ENCODE measurements around the gene ELP6. TPM values are rescaled to one million over a fixed set of nuclear protein-coding genes. Genes with fewer than 3 reads are reported as not detected.

The ELP6 gene
- total RNA-seq, 2 donors from 2014 or later: 43.8 to 56.8 TPM

GRCh38 chr3:47525617-47526016 is 12.1 kb upstream of the ELP6 start:
- Histone ChIP-seq H3K9ac (ENCODE audit: extremely low read depth, low read length, poor library complexity, severe bottlenecking) (no peak overlapping the region), H3K9me3 (ENCODE audit: control insufficient read depth, low read length) (no peaks in the 10 kb centered on the region), H3K36me3 (ENCODE audit: control insufficient read depth, insufficient read depth, low read length) (no peaks in the 10 kb centered on the region), H3K27ac (ENCODE audit: low read depth, low read length) (no peak overlapping the region), H3K4me1 (ENCODE audit: control insufficient read depth, insufficient read depth, low read length) (no peaks in the 10 kb centered on the region), H3K27me3 (ENCODE audit: control insufficient read depth, insufficient read depth, low read length, poor library complexity, severe bottlenecking) (no peaks in the 10 kb centered on the region), H3K4me3 (ENCODE audit: low read length) (no peak overlapping the region)
- no peaks in the 10 kb centered on the region for H3K36me3 Mint-ChIP-seq (ENCODE audit: low read depth)
- 97 to 100% methylated on average over 3 to 4 of the region's 4 CpGs for WGBS, 2 experiments (ENCODE audit: insufficient coverage in 1 of 2, insufficient read length in 1 of 2)
- no peak overlapping the region for H3K27ac Mint-ChIP-seq
- no peak for DNase-seq
- peaks cover 14% of the 10 kb centered on the region for H3K27me3 Mint-ChIP-seq (ENCODE audit: insufficient read depth)
- TF ChIP-seq CTCF (conservative IDR thresholded peaks at IDR 0.05): no peak
- no peak overlapping the region for H3K4me3 Mint-ChIP-seq
- no peaks in the 10 kb centered on the region for H3K9me3 Mint-ChIP-seq
- H3K4me1 Mint-ChIP-seq: peaks cover 9% of the 10 kb centered on the region

DNA sequence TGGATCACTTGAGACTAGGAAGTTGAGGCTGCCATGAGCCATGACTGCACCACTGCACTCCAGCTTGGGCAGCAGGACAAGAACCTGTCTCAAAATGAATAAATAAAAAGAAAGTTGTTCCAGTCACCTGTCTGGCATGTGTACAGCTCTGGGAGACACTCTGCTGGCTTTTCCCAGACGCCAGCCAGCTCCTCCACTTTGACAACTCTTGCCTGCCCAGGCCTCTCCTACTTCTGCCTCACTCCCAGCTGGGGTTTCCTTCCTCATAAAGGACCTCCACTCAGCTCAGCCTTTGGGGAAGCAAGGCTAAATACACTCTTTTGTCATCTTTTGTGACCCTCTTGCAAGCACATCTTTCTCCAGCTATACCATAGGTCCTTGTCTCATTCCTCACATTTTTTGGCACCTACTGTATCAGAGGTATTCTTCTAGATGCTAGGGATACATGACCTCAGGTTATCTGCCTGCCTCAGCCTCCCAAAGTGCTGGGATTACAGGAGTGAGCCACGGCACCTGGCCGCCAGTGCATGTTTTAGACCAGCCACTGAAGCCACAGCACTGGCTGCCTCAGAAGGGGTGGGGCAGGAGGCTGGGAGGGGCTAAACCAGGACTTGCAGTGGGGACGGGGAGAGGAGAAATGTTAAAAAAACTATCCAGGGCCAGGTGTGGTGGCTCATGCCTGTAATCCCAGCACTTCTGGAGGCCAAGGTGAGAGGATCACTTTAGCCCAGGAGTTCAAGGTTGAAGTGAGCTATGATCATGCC is 10.0 kb upstream of the ELP6 start:
- H3K4me1 Mint-ChIP-seq: peaks cover 9% of the 10 kb centered on the region
- no peak overlapping the region for H3K9ac ChIP-seq (ENCODE audit: extremely low read depth, low read length, poor library complexity, severe bottlenecking)
- 84 to 87% methylated on average over 3 to 4 of the region's 4 CpGs for WGBS, 2 experiments (ENCODE audit: insufficient coverage in 1 of 2, insufficient read length in 1 of 2)
- H3K27ac ChIP-seq (ENCODE audit: low read depth, low read length): no peak overlapping the region
- no peak overlapping the region for H3K4me3 ChIP-seq (ENCODE audit: low read length)
- no peak for DNase-seq
- no peaks in the 10 kb centered on the region for H3K27me3 ChIP-seq (ENCODE audit: control insufficient read depth, insufficient read depth, low read length, poor library complexity, severe bottlenecking)
- H3K9me3 ChIP-seq (ENCODE audit: control insufficient read depth, low read length): no peaks in the 10 kb centered on the region
- H3K4me3 Mint-ChIP-seq: no peak overlapping the region
- peaks cover 14% of the 10 kb centered on the region for H3K27me3 Mint-ChIP-seq (ENCODE audit: insufficient read depth)
- no peaks in the 10 kb centered on the region for H3K36me3 ChIP-seq (ENCODE audit: control insufficient read depth, insufficient read depth, low read length)
- H3K36me3 Mint-ChIP-seq (ENCODE audit: low read depth): no peaks in the 10 kb centered on the region
- no peaks in the 10 kb centered on the region for H3K4me1 ChIP-seq (ENCODE audit: control insufficient read depth, insufficient read depth, low read length)
- TF ChIP-seq CTCF (conservative IDR thresholded peaks at IDR 0.05): no peak
- no peak overlapping the region for H3K27ac Mint-ChIP-seq
- no peaks in the 10 kb centered on the region for H3K9me3 Mint-ChIP-seq

DNA sequence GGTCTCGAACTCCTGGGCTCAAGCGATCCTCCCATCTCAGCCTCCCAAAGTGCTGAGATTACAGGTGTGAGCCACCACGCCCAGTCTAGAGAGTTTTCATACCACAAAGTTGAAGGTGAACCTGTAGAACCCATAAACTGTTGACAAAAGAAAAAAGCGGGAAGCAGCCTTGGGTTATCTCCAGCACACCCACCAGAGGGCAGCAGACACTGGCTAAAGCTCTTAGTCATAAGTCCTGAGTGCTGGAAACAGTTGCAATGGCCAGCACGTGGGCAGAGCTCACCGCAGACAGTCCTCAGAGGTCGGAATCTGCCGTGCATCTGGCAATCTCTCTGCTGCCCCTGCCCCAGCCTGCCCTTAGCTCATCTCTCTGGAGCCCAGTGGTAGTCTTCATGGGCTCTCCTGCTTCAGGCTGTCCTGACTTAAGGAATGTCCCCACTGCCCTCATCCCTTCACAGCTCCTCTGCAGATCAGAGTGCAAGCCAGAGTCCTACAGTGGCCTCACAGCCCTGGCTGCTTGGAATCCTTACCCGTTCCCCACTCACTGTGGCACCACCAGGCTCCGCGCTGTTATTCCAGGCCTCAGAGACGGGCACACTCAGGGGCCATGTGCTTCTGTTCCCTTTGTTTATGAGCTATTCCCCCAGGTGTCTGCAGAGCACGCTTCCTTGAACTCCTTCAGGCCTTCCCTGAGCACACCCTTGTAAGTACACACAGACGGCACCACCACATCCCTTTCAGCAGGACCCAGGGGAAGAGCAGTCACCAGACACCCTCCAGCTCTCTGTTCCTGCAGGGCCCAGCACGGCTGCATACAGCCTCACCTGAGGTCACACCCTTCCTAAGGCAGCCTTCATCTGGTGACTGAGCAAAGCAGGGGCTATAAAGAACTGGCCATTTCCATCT is 8.8 kb upstream of the ELP6 start:
- no peak overlapping the region for H3K4me3 Mint-ChIP-seq
- Histone ChIP-seq H3K27ac (ENCODE audit: low read depth, low read length) (no peak overlapping the region), H3K4me3 (ENCODE audit: low read length) (no peak overlapping the region), H3K4me1 (ENCODE audit: control insufficient read depth, insufficient read depth, low read length) (no peaks in the 10 kb centered on the region), H3K36me3 (ENCODE audit: control insufficient read depth, insufficient read depth, low read length) (no peaks in the 10 kb centered on the region), H3K9me3 (ENCODE audit: control insufficient read depth, low read length) (no peaks in the 10 kb centered on the region), H3K9ac (ENCODE audit: extremely low read depth, low read length, poor library complexity, severe bottlenecking) (no peak overlapping the region), H3K27me3 (ENCODE audit: control insufficient read depth, insufficient read depth, low read length, poor library complexity, severe bottlenecking) (no peaks in the 10 kb centered on the region)
- no peaks in the 10 kb centered on the region for H3K9me3 Mint-ChIP-seq
- no peak overlapping the region for H3K27ac Mint-ChIP-seq
- H3K4me1 Mint-ChIP-seq: peaks cover 9% of the 10 kb centered on the region
- TF ChIP-seq CTCF (conservative IDR thresholded peaks at IDR 0.05): peak; percentile 97
- 49 to 52% methylated on average over 14 to 15 of the region's 15 CpGs for WGBS, 2 experiments (ENCODE audit: insufficient coverage in 1 of 2, insufficient read length in 1 of 2)
- peak; percentile 93 for DNase-seq
- H3K27me3 Mint-ChIP-seq (ENCODE audit: insufficient read depth): peaks cover 14% of the 10 kb centered on the region
- H3K36me3 Mint-ChIP-seq (ENCODE audit: low read depth): no peaks in the 10 kb centered on the region
